ENCODE data around the gene RAB3C.

RAB3C gene

GRCh38 chr5:58752104-58752503, 169.2 kb downstream of the RAB3C start:
- Histone ChIP-seq H3K4me3 (replicated peaks; ENCODE audit: low read depth, low read length) (no peak overlapping the region), H3K36me3 (ENCODE audit: control insufficient read depth, insufficient read depth, low read length) (no peaks in the 10 kb centered on the region), H3K27me3 (replicated peaks; ENCODE audit: control insufficient read depth, insufficient read depth, low read length) (no peaks in the 10 kb centered on the region)
- TF ChIP-seq, protein P1, sequence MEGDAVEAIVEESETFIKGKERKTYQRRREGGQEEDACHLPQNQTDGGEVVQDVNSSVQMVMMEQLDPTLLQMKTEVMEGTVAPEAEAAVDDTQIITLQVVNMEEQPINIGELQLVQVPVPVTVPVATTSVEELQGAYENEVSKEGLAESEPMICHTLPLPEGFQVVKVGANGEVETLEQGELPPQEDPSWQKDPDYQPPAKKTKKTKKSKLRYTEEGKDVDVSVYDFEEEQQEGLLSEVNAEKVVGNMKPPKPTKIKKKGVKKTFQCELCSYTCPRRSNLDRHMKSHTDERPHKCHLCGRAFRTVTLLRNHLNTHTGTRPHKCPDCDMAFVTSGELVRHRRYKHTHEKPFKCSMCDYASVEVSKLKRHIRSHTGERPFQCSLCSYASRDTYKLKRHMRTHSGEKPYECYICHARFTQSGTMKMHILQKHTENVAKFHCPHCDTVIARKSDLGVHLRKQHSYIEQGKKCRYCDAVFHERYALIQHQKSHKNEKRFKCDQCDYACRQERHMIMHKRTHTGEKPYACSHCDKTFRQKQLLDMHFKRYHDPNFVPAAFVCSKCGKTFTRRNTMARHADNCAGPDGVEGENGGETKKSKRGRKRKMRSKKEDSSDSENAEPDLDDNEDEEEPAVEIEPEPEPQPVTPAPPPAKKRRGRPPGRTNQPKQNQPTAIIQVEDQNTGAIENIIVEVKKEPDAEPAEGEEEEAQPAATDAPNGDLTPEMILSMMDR (IDR thresholded peaks at IDR 0.05; ENCODE audit: insufficient read depth, low read length, poor library complexity, severe bottlenecking) = no peak
- DNase-seq (ENCODE audit: extremely low read depth, insufficient read length) = no peak

DNA sequence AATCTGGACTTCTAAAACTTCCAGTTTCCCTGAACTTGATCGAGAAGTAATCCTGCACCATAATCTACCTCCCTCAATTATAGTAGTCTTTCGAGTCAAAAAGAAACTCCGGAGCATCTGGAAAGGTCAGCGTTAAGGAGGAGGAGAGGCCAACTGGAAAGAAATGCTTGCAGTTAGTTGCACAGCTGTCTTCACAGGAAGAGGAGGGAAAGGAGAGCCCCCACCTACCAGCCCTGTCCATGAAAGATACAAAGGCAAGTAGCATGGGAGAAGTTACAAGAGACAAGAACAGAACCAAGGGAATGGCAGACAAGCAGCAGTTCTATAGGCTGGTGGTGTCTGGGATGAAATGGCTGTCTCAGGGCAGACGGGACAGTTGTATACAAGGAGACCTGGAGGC, 170.6 kb downstream of the RAB3C start:
- Histone ChIP-seq H3K36me3 (ENCODE audit: control insufficient read depth, insufficient read depth, low read length) (no peaks in the 10 kb centered on the region), H3K27me3 (replicated peaks; ENCODE audit: control insufficient read depth, insufficient read depth, low read length) (no peaks in the 10 kb centered on the region), H3K4me3 (replicated peaks; ENCODE audit: low read depth, low read length) (no peak overlapping the region)
- DNase-seq (ENCODE audit: extremely low read depth, insufficient read length) = no peak
- TF ChIP-seq, protein P1 (IDR thresholded peaks at IDR 0.05; ENCODE audit: insufficient read depth, low read length, poor library complexity, severe bottlenecking) = no peak

DNA sequence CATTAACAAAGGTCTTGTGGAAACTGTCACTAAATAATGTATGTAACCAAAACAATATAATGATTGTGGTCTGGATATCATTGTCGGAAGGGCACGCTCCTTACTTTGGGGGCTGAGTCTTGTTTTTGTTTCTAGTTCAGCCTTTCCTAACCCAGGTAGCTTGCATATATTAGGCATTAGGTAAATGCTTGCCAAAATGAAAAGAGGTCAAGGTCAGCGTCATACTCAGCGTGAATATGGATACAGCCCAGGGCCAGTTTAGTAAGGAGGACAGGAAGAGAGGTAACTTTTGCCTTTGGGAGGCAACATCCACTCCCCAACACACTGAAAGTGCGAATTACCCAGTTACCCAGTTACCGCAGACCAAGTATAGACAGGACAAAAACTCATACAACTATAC, 171.4 kb downstream of the RAB3C start:
- no peak for DNase-seq (ENCODE audit: extremely low read depth, insufficient read length)
- Histone ChIP-seq H3K27me3 (replicated peaks; ENCODE audit: control insufficient read depth, insufficient read depth, low read length) (no peaks in the 10 kb centered on the region), H3K36me3 (ENCODE audit: control insufficient read depth, insufficient read depth, low read length) (no peaks in the 10 kb centered on the region), H3K4me3 (replicated peaks; ENCODE audit: low read depth, low read length) (no peak overlapping the region)
- TF ChIP-seq, protein P1 (IDR thresholded peaks at IDR 0.05; ENCODE audit: insufficient read depth, low read length, poor library complexity, severe bottlenecking) = no peak

GRCh38 chr5:58755397-58755796, 172.5 kb downstream of the RAB3C start:
- H3K36me3 ChIP-seq (ENCODE audit: control insufficient read depth, insufficient read depth, low read length) = no peaks in the 10 kb centered on the region
- no peak for DNase-seq (ENCODE audit: extremely low read depth, insufficient read length)
- no peaks in the 10 kb centered on the region for H3K27me3 ChIP-seq (replicated peaks; ENCODE audit: control insufficient read depth, insufficient read depth, low read length)
- TF ChIP-seq, protein P1 (IDR thresholded peaks at IDR 0.05; ENCODE audit: insufficient read depth, low read length, poor library complexity, severe bottlenecking) = no peak
- H3K4me3 ChIP-seq (replicated peaks; ENCODE audit: low read depth, low read length) = no peak overlapping the region

- Histone ChIP-seq H3K36me3 (ENCODE audit: control insufficient read depth, insufficient read depth, low read length) (no peaks in the 10 kb centered on the region), H3K27me3 (replicated peaks; ENCODE audit: control insufficient read depth, insufficient read depth, low read length) (no peaks in the 10 kb centered on the region), H3K4me3 (replicated peaks; ENCODE audit: low read depth, low read length) (peak overlapping the region; percentile 23; the same call in 1 of the 2 replicates)
- TF ChIP-seq, protein P1 (IDR thresholded peaks at IDR 0.05; ENCODE audit: insufficient read depth, low read length, poor library complexity, severe bottlenecking) = no peak
- DNase-seq (ENCODE audit: extremely low read depth, insufficient read length) = peak; percentile 28
Measured at GRCh38 chr5:58759745-58760144, 176.9 kb downstream of the RAB3C start.

GRCh38 chr5:58760222-58760621, 177.3 kb downstream of the RAB3C start:
- no peak for DNase-seq (ENCODE audit: extremely low read depth, insufficient read length)
- H3K36me3 ChIP-seq (ENCODE audit: control insufficient read depth, insufficient read depth, low read length) = no peaks in the 10 kb centered on the region
- H3K27me3 ChIP-seq (replicated peaks; ENCODE audit: control insufficient read depth, insufficient read depth, low read length) = no peaks in the 10 kb centered on the region
- no peak overlapping the region for H3K4me3 ChIP-seq (replicated peaks; ENCODE audit: low read depth, low read length)
- TF ChIP-seq, protein P1 (IDR thresholded peaks at IDR 0.05; ENCODE audit: insufficient read depth, low read length, poor library complexity, severe bottlenecking) = no peak
